ENCODE measurements around the gene BMP5. TPM values are rescaled to one million over a fixed set of nuclear protein-coding genes. Genes with fewer than 3 reads are reported as not detected.

BMP5 gene
- polyA plus RNA-seq, 3 donors, result not detected

DNA sequence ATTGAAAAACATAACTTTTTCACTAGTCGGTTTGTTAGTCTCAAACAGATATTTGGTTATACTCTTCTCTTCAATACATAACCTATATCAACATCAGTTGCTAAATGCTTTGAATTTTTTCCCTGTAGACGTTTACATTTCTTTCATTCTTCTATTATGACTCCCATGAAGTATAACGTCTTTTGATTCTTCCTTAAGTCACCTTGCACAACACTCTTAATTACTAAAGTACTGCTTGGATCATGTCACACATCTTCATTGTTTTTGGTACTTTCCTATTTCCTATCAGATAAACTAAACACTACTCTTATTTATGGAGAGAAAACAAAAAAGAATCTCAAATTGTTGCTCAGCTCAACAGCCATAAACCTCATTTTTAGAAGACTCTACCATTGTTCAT lies 23.0 kb upstream of the BMP5 start:
- peaks cover 0 to 1% (median 0%) of the 10 kb centered on the region in 7 donors for H3K9me3 Mint-ChIP-seq
- Histone ChIP-seq H3K9me3 (replicated peaks in 1 of 2; ENCODE audit: control insufficient read depth in 1 of 2, insufficient read depth in 1 of 2, low read length in 2 of 2) (no peaks in the 10 kb centered on the region), H3K27me3 (ENCODE audit: control insufficient read depth in 2 of 2, insufficient read depth in 2 of 2, low read length in 2 of 2) (no peaks in the 10 kb centered on the region), H3K4me2 (replicated peaks; ENCODE audit: extremely low read depth, low read length, poor library complexity, severe bottlenecking) (no peak overlapping the region), H3K36me3 (replicated peaks in 1 of 2; ENCODE audit: control insufficient read depth in 1 of 2, insufficient read depth in 2 of 2, low read length in 2 of 2) (no peaks in the 10 kb centered on the region), H2AFZ (ENCODE audit: insufficient read depth, low read depth, low read length, poor library complexity, severe bottlenecking) (no peak overlapping the region), H3K79me2 (ENCODE audit: insufficient read depth, low read length) (no peaks in the 10 kb centered on the region), H4K20me1 (ENCODE audit: insufficient read depth, low read length) (no peaks in the 10 kb centered on the region), H3K9ac (ENCODE audit: insufficient read depth, low read length, poor library complexity, severe bottlenecking) (no peak overlapping the region), H3K4me1 (ENCODE audit: control insufficient read depth in 1 of 2, insufficient read depth in 2 of 2, low read length in 2 of 2) (no peaks in the 10 kb centered on the region), H3K27ac (ENCODE audit: low read depth in 1 of 2, low read length in 2 of 2) (no peak overlapping the region), H3K4me3 (replicated peaks in 1 of 3; ENCODE audit: low read depth in 2 of 3, low read length in 3 of 3) (no peak overlapping the region)
- no peak overlapping the region for H3K27ac Mint-ChIP-seq
- H3K4me1 Mint-ChIP-seq, result no peaks in the 10 kb centered on the region
- intact Hi-C loops (cut with micrococcal nuclease), result no loop called here
- peaks cover 0 to 3% (median 0%) of the 10 kb centered on the region in 3 donors for H3K27me3 Mint-ChIP-seq (ENCODE audit: low read depth in 3 of 3)
- H3K36me3 Mint-ChIP-seq, result no peaks in the 10 kb centered on the region
- WGBS (ENCODE audit: insufficient coverage), result 83% methylated on average over 2 of the region's 3 CpGs
- TF ChIP-seq, protein P1, sequence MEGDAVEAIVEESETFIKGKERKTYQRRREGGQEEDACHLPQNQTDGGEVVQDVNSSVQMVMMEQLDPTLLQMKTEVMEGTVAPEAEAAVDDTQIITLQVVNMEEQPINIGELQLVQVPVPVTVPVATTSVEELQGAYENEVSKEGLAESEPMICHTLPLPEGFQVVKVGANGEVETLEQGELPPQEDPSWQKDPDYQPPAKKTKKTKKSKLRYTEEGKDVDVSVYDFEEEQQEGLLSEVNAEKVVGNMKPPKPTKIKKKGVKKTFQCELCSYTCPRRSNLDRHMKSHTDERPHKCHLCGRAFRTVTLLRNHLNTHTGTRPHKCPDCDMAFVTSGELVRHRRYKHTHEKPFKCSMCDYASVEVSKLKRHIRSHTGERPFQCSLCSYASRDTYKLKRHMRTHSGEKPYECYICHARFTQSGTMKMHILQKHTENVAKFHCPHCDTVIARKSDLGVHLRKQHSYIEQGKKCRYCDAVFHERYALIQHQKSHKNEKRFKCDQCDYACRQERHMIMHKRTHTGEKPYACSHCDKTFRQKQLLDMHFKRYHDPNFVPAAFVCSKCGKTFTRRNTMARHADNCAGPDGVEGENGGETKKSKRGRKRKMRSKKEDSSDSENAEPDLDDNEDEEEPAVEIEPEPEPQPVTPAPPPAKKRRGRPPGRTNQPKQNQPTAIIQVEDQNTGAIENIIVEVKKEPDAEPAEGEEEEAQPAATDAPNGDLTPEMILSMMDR (IDR thresholded peaks at IDR 0.05), result no peak
- no peak overlapping the region for H3K4me3 Mint-ChIP-seq
- no peak for DNase-seq

DNA sequence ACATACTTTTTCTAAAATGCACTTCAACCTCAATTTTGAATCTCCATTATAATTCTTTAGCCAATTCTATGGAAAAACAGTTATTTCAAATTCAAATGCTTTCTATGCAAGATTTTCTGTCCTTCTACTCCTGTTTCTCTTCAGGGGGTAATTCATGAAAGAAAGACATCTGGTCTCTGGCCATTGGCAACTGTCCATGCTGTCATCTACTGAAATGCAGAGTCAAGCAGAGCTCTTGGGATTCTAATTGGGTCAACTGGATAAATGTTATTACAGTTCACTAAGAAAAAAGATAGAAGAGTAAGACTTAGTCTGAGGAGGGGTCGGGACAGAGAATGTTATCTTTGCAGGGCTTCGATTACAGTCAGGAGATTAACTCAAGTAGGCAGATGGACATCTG lies 22.0 kb upstream of the BMP5 start:
- H3K27me3 ChIP-seq (ENCODE audit: control insufficient read depth in 2 of 2, insufficient read depth in 2 of 2, low read length in 2 of 2), result no peaks in the 10 kb centered on the region
- no peaks in the 10 kb centered on the region for H3K79me2 ChIP-seq (ENCODE audit: insufficient read depth, low read length)
- DNase-seq, result no peak
- intact Hi-C loops (cut with micrococcal nuclease), result no loop called here
- no peaks in the 10 kb centered on the region for H3K4me1 ChIP-seq (ENCODE audit: control insufficient read depth in 1 of 2, insufficient read depth in 2 of 2, low read length in 2 of 2)
- TF ChIP-seq, protein P1 (IDR thresholded peaks at IDR 0.05), result no peak
- H3K27ac ChIP-seq (ENCODE audit: low read depth in 1 of 2, low read length in 2 of 2), result no peak overlapping the region
- no peaks in the 10 kb centered on the region for H4K20me1 ChIP-seq (ENCODE audit: insufficient read depth, low read length)
- Mint-ChIP-seq H3K36me3 (no peaks in the 10 kb centered on the region), H3K9me3 (peaks cover 0 to 1% (median 0%) of the 10 kb centered on the region in 7 donors), H3K4me1 (no peaks in the 10 kb centered on the region), H3K4me3 (no peak overlapping the region), H3K27ac (no peak overlapping the region), H3K27me3 (ENCODE audit: low read depth in 3 of 3) (no peaks in the 10 kb centered on the region)
- no peak overlapping the region for H3K4me2 ChIP-seq (replicated peaks; ENCODE audit: extremely low read depth, low read length, poor library complexity, severe bottlenecking)
- H3K9ac ChIP-seq (ENCODE audit: insufficient read depth, low read length, poor library complexity, severe bottlenecking), result no peak overlapping the region
- WGBS (ENCODE audit: insufficient coverage), result 83% methylated on average over 1 of the region's 2 CpGs
- no peaks in the 10 kb centered on the region for H3K9me3 ChIP-seq (replicated peaks in 1 of 2; ENCODE audit: control insufficient read depth in 1 of 2, insufficient read depth in 1 of 2, low read length in 2 of 2)
- H2AFZ ChIP-seq (ENCODE audit: insufficient read depth, low read depth, low read length, poor library complexity, severe bottlenecking), result no peak overlapping the region
- H3K36me3 ChIP-seq (replicated peaks in 1 of 2; ENCODE audit: control insufficient read depth in 1 of 2, insufficient read depth in 2 of 2, low read length in 2 of 2), result no peaks in the 10 kb centered on the region
- no peak overlapping the region for H3K4me3 ChIP-seq (replicated peaks in 1 of 3; ENCODE audit: low read depth in 2 of 3, low read length in 3 of 3)

Data from CD14-positive monocyte (primary cell).